ENCODE results near the gene PCNT.
"Not testable (repeated sequence)": the region's sequence is repeated elsewhere in the genome, so short reads cannot be mapped to it uniquely, and the experiment has no call there.

The PCNT gene

GRCh38 chr21:46385846-46386733, 62.1 kb downstream of the PCNT start:
- DNase-seq (ENCODE audit: low read depth, low spot score) = no peak

GRCh38 chr21:46386734-46387088, 62.8 kb downstream of the PCNT start:
- DNase-seq (ENCODE audit: low read depth, low spot score) = no peak

- DNase-seq (ENCODE audit: low read depth, low spot score) = no peak
Observed at GRCh38 chr21:46388206-46388880, 64.4 kb downstream of the PCNT start.

GRCh38 chr21:46388896-46389295, 64.9 kb downstream of the PCNT start:
- no peak for DNase-seq (ENCODE audit: low read depth, low spot score)

DNA sequence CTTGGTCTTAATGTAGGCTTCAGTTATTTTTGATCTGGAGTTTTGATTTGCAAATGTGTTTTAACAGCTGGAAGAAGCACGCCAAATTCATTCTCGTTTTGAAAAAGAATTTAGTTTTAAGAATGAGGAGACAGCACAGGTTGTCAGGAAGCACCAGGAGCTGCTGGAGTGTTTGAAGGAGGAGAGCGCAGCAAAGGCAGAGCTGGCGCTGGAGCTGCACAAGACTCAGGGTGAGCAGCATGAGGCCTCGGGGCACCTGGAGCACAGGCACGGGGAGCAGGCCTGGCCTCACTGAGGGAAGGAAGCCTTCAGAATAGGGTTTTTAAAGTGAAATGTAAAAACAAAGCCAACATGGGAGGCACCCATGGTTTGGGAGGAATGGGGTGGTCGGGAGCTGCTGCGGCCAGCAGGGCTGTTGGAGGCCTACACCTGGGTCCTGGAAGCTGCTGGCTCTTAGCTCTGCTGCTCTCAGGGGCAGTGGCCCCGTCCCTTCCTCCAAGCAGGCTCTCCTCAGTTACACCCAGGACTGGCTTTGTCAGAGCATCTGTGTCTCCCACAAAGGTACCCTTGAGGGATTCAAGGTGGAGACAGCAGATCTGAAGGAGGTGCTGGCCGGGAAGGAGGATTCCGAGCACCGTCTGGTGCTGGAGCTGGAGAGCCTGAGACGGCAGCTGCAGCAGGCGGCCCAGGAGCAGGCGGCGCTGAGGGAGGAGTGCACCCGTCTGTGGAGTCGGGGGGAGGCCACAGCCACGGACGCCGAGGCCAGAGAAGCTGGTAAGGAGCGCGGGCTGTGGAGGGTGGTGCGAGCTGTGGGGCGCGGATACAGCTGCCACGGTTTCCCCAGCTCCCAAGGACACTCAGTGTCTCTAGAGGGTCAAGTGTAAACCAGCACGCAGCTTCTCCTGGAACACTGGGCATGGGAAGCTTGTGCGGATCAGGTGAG, 66.9 kb downstream of the PCNT start:
- DNase-seq (ENCODE audit: low read depth, low spot score) = no peak

DNA sequence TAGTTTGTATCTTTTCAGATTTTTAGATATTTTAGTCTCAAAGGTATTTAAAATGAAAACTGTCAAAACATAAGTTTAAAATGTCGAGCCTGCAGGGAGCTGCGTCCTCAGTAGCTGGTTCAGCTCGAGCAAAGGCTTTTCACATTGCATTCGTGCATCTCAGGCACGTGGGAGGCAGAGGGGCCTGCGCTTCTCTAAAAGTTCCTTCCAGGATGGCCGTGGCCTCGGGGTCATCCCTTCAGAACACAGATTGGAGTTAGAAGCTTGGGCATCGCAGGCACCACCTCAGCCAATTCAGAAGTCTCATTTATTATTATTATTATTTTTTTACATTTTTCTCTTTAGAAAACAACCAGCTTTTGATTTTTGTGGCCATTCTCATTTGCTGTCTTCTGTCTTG, 67.8 kb downstream of the PCNT start:
- DNase-seq (ENCODE audit: low read depth, low spot score) = no peak

GRCh38 chr21:46392921-46393320, 69.0 kb downstream of the PCNT start:
- no peak for DNase-seq (ENCODE audit: low read depth, low spot score)

GRCh38 chr21:46393451-46393940, 69.5 kb downstream of the PCNT start:
- DNase-seq (ENCODE audit: low read depth, low spot score) = no peak

GRCh38 chr21:46393941-46394594, 70.1 kb downstream of the PCNT start:
- no peak for DNase-seq (ENCODE audit: low read depth, low spot score)

DNA sequence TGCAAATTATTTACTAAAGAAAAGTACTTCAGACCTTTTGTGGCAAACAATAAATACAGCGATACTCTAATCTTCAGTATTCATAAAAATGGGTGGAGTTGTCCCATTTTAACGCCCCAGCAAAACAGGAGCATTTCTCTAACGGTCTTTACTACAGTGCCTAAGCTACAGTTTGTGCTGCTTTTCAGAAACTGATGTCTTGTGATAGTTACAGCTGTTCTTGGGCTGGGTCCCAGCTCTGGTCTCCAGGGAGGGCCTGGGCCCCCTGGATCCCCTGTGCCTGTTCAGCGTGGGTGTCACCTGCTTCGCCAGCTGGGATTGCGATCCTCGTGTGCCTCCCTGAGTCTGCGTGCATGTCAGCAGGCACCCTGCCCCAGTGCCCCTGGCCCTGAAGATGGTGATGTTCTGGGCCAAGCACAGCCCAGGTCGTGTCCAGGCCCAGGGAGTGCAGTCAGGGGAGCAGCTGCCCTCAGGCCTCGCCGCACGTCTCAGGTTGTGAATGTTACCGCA, 70.7 kb downstream of the PCNT start:
- DNase-seq (ENCODE audit: low read depth, low spot score) = no peak

DNA sequence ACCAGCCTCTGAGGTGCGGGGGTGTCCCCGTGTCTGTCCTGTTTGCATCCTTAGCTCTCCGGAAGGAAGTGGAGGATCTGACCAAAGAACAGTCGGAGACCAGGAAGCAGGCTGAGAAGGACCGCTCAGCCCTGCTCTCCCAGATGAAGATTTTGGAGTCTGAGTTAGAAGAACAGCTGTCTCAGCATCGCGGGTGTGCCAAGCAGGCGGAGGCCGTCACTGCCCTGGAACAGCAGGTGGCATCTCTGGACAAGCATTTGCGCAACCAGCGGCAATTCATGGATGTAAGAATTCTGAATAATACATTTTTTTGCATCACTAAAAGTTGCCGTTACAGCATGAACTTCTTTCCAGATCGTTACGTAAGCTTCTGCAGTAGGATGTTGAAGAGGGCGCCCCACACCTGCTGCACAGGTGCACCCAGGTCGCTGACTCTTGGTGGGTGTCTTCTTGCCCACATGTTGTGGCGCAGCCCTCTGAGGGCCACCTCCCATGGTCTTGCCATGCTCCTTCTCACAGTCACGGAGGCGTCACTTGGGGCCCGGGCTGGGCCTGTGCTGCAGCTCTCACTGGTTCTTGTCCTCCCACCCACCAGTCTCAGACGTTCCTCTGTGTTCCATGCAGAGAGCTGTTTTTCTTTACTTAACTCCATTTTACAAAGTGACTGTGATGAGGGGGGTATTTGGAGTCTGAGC, 73.4 kb downstream of the PCNT start:
- DNase-seq (ENCODE audit: low read depth, low spot score) = no peak

- DNase-seq (ENCODE audit: low read depth, low spot score) = no peak
Observed at GRCh38 chr21:46397993-46398392, 74.0 kb downstream of the PCNT start.

GRCh38 chr21:46399129-46399528, 75.2 kb downstream of the PCNT start:
- DNase-seq (ENCODE audit: low read depth, low spot score) = no peak

DNA sequence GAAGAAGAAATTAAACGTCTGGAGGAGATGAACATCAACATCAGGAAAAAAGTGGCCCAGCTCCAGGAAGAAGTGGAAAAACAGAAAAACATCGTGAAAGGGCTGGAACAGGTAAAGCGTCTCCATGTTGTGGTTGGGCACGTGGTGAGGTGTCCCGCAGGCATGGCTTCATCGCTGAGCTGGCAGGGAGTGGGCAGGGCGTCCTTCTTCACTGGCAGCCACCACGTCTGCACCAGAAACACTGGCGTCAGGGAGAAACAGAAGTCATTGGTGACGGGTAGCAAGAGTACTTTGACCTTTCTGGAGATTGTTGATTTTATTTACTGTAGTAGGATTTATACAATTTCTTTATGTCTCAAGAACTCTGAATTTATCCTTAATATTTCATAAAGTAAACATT, 75.7 kb downstream of the PCNT start:
- no peak for DNase-seq (ENCODE audit: low read depth, low spot score)

DNA sequence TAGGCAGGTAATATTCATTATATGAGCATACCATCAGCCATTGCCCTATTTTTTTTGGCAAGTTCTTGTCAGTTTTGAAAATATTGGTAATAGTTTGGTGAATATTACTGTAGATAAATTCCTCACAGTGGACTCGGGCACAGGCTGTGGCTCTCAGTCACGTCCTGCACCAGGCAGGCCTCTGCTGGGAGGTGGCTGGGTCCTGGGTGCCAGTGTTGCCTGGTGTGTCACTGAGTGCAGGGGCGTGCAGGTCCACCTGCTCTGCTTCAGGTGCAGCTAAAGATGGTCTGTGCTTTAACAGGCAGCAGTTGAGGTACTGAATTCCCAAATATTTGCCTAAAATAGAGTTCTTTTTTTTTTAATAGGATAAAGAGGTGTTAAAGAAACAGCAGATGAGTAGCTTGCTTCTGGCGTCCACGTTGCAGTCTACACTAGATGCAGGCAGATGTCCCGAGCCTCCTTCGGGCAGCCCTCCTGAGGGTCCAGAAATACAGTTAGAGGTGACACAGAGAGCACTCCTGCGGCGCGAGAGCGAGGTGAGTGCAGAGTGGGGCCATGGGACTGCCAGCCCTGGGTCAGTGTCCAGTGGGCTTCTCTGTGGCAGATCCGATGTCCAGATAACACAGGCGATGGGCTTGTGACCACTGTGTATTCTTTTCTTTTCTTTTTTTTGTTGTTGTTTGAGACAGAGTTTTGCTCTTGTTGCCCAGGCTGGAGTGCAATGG, 77.4 kb downstream of the PCNT start:
- no peak for DNase-seq (ENCODE audit: low read depth, low spot score)

GRCh38 chr21:46402421-46402820, 78.5 kb downstream of the PCNT start:
- no peak for DNase-seq (ENCODE audit: low read depth, low spot score)

DNA sequence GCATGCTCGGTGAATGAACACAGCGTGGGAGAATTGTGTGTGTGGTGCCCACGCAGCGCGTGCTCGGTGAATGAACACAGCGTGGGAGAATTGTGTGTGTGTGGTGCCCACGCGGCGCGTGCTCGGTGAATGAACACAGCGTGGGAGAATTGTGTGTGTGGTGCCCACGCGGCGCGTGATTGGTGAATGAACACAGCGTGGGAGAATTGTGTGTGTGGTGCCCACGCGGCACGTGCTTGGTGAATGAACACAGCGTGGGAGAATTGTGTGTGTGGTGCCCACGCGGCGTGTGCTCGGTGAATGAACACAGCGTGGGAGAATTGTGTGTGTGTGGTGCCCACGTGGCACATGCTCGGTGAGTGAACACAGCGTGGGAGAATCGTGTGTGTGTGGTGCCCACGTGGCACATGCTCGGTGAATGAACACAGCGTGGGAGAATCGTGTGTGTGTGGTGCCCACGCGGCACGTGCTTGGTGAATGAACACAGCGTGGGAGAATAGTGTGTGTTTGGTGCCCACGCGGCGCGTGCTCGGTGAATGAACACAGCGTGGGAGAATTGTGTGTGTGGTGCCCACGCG, 79.4 kb downstream of the PCNT start:
- not testable (repeated sequence) for DNase-seq (ENCODE audit: low read depth, low spot score)

- no peak for DNase-seq (ENCODE audit: low read depth, low spot score)
Observed at GRCh38 chr21:46404306-46404705, 80.3 kb downstream of the PCNT start.

DNA sequence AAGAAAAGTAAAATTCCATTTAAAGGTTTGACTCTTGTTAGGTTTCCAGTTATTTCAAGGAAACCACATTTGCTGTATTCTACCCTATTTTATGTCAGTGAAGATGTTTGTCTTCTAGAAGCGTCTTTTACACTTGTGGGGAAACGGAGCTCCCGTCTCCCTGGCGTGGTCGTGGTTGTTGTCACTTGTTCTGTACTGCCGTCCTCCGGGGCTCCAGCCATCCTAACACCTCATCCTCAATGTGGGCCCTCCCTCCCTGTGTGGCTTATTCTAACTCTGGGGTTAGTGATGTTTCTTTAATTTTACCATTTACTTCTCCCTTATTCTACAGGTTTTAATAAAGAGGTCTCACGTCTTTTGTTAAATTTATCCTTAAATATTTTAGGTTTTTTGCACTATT, 82.0 kb downstream of the PCNT start:
- DNase-seq (ENCODE audit: low read depth, low spot score) = no peak
